ENCODE results near the gene TTC8. TPM values are rescaled to one million over a fixed set of nuclear protein-coding genes. Genes with fewer than 3 reads are reported as not detected.

The TTC8 gene
- total RNA-seq, 4 donors from 2014 or later, result 14.7 to 60.2 (median 17.0) TPM

DNA sequence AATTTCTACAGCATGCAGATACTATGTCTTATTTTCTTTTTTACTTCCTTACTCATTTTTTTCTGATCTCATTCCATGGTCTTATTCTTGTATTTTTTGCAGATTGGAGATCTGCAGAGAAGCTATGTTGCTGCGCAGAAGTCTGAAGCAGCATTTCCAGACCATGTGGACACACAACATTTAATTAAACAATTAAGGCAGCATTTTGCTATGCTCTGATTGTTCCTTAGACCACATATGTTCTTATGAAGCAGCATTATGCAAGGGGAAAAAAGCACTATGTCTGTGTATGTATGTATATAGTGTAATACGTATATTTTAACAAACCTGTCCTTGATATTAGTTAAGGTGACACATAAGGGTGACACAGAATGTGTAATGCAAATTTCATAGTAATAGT, 52.7 kb downstream of the TTC8 start:
- Histone ChIP-seq H3K4me3 (no peak overlapping the region), H3K4me1 (no peaks in the 10 kb centered on the region), H3K9me3 (no peaks in the 10 kb centered on the region), H3K27ac (no peak overlapping the region), H3K27me3 (no peaks in the 10 kb centered on the region), H3K36me3 (peaks cover 0 to 8% (median 0%) of the 10 kb centered on the region in 4 donors)
- in situ Hi-C loops (cut with MboI; ENCODE audit: low pct_ligation_motif_present in 1 of 4, low pct_unique_long_range_greater_than_20kb in 1 of 4, low sequenced_read_pairs in 3 of 4) (no loop called here), intact Hi-C loops (cut with DNase I; ENCODE audit: low total_unique reads) (no loop called here)
- no peak for DNase-seq
- 94 to 99% methylated on average over 2 of the region's 2 CpGs for WGBS, 2 donors (ENCODE audit: low coverage in 1 of 2)
- TF ChIP-seq POLR2A (IDR thresholded peaks at IDR 0.05) (no peak), EP300 (IDR thresholded peaks at IDR 0.05; ENCODE audit: low read depth) (no peak), POLR2AphosphoS5 (IDR thresholded peaks at IDR 0.05) (no peak)
- TF ChIP-seq, protein P1, sequence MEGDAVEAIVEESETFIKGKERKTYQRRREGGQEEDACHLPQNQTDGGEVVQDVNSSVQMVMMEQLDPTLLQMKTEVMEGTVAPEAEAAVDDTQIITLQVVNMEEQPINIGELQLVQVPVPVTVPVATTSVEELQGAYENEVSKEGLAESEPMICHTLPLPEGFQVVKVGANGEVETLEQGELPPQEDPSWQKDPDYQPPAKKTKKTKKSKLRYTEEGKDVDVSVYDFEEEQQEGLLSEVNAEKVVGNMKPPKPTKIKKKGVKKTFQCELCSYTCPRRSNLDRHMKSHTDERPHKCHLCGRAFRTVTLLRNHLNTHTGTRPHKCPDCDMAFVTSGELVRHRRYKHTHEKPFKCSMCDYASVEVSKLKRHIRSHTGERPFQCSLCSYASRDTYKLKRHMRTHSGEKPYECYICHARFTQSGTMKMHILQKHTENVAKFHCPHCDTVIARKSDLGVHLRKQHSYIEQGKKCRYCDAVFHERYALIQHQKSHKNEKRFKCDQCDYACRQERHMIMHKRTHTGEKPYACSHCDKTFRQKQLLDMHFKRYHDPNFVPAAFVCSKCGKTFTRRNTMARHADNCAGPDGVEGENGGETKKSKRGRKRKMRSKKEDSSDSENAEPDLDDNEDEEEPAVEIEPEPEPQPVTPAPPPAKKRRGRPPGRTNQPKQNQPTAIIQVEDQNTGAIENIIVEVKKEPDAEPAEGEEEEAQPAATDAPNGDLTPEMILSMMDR (IDR thresholded peaks at IDR 0.05), result no peak

DNA sequence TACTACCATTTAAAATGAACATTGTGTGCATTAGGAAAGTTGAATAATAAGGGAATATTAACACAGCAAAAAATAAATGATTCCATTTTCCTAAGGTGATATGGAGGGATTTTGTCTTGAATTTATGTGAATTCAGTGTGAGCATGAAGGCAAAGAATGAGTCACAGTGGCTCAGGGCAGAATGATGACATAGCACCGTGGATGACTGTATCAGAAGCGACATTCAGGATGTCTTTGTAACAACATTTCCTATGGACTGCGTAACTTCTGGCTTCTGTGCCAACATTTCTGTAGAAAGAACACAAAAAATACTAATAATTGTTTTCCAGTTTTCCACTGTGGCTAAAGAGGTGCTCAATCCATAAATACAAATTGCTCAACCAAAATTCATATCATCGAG, 54.6 kb downstream of the TTC8 start:
- in situ Hi-C loops (cut with MboI; ENCODE audit: low pct_ligation_motif_present in 1 of 4, low pct_unique_long_range_greater_than_20kb in 1 of 4, low sequenced_read_pairs in 3 of 4), result no loop called here
- Histone ChIP-seq H3K9me3 (no peaks in the 10 kb centered on the region), H3K27ac (no peak overlapping the region), H3K4me1 (no peaks in the 10 kb centered on the region), H3K36me3 (peaks cover 0 to 8% (median 0%) of the 10 kb centered on the region in 4 donors), H3K27me3 (no peaks in the 10 kb centered on the region), H3K4me3 (no peak overlapping the region)
- no peak for DNase-seq
- WGBS, 2 donors (ENCODE audit: low coverage in 1 of 2), result 94 to 95% methylated on average over 4 of the region's 4 CpGs
- TF ChIP-seq EP300 (IDR thresholded peaks at IDR 0.05; ENCODE audit: low read depth), result no peak
- TF ChIP-seq POLR2AphosphoS5 (IDR thresholded peaks at IDR 0.05), result no peak
- TF ChIP-seq, protein P1 (IDR thresholded peaks at IDR 0.05), result no peak
- no peak for TF ChIP-seq POLR2A (IDR thresholded peaks at IDR 0.05)
- intact Hi-C loops (cut with DNase I; ENCODE audit: low total_unique reads), result no loop called here

DNA sequence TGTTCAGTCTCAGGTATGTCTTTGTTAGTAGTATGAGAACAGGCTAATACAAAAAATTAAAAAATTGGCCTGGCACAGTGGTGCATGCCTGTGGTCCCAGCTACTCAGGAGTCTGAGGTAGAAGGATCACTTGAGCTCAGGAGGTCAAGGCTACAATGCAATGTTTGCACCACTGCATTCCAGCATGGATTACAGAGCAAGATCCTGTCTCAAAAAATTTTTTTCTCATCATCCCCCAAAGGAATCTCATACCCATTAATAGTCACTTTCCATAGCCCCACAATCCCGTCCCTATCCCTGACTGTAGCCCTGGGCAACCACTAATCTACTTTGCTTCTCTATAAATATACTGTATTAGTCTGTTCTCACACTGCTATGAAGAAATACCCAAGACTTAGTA, 57.8 kb downstream of the TTC8 start:
- H3K9me3 ChIP-seq, result no peaks in the 10 kb centered on the region
- 87 to 93% methylated on average over 1 of the region's 1 CpG for WGBS, 2 donors (ENCODE audit: low coverage in 1 of 2)
- H3K27ac ChIP-seq, result no peak overlapping the region
- no peaks in the 10 kb centered on the region for H3K27me3 ChIP-seq
- in situ Hi-C loops (cut with MboI; ENCODE audit: low pct_ligation_motif_present in 1 of 4, low pct_unique_long_range_greater_than_20kb in 1 of 4, low sequenced_read_pairs in 3 of 4), result no loop called here
- intact Hi-C loops (cut with DNase I; ENCODE audit: low total_unique reads), result no loop called here
- peaks cover 0 to 8% (median 0%) of the 10 kb centered on the region in 4 donors for H3K36me3 ChIP-seq
- TF ChIP-seq, protein P1 (IDR thresholded peaks at IDR 0.05), result no peak
- TF ChIP-seq POLR2AphosphoS5 (IDR thresholded peaks at IDR 0.05), result no peak
- no peak for TF ChIP-seq POLR2A (IDR thresholded peaks at IDR 0.05)
- no peak for TF ChIP-seq EP300 (IDR thresholded peaks at IDR 0.05; ENCODE audit: low read depth)
- DNase-seq, result no peak
- no peaks in the 10 kb centered on the region for H3K4me1 ChIP-seq
- no peak overlapping the region for H3K4me3 ChIP-seq

DNA sequence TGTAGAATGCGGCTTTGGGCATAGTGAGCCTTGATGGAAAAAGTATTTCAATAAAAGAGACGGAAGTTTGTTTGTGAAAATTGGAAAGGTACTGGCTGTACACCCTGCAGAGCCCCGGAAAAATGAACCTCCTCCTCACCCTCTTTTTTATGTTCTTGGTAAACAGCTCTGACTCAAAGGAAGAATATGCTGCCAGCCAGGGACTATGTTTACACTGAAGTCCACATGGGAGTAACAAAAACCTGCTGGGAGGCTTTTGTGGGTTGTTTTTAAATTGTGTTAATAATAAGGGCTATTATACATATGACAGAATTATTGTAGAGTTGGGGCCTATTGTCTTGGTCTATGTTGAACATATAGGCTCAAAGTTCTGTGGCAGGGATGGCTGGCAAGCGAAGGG, 70.7 kb downstream of the TTC8 start:
- no peaks in the 10 kb centered on the region for H3K36me3 ChIP-seq
- in situ Hi-C loops (cut with MboI; ENCODE audit: low pct_ligation_motif_present in 1 of 4, low pct_unique_long_range_greater_than_20kb in 1 of 4, low sequenced_read_pairs in 3 of 4) (no loop called here), intact Hi-C loops (cut with DNase I; ENCODE audit: low total_unique reads) (no loop called here)
- no peak for DNase-seq
- H3K27ac ChIP-seq, result no peak overlapping the region
- no peak overlapping the region for H3K4me3 ChIP-seq
- WGBS, 2 donors (ENCODE audit: low coverage in 1 of 2), result 37 to 61% methylated on average over 3 to 4 of the region's 4 CpGs
- TF ChIP-seq POLR2A (IDR thresholded peaks at IDR 0.05) (no peak), EP300 (IDR thresholded peaks at IDR 0.05; ENCODE audit: low read depth) (no peak), POLR2AphosphoS5 (IDR thresholded peaks at IDR 0.05) (no peak)
- TF ChIP-seq, protein P1 (IDR thresholded peaks at IDR 0.05), result no peak
- H3K4me1 ChIP-seq, result no peaks in the 10 kb centered on the region
- H3K27me3 ChIP-seq, result no peaks in the 10 kb centered on the region
- H3K9me3 ChIP-seq, result no peaks in the 10 kb centered on the region

Measured in transverse colon (tissue), 4 donors.